Measurements from ENCODE around the gene APOM.

APOM gene

GRCh38 chr6:31683591-31683990 lies 27.9 kb downstream of the APOM start (continued):
- TF ChIP-seq, protein P1, sequence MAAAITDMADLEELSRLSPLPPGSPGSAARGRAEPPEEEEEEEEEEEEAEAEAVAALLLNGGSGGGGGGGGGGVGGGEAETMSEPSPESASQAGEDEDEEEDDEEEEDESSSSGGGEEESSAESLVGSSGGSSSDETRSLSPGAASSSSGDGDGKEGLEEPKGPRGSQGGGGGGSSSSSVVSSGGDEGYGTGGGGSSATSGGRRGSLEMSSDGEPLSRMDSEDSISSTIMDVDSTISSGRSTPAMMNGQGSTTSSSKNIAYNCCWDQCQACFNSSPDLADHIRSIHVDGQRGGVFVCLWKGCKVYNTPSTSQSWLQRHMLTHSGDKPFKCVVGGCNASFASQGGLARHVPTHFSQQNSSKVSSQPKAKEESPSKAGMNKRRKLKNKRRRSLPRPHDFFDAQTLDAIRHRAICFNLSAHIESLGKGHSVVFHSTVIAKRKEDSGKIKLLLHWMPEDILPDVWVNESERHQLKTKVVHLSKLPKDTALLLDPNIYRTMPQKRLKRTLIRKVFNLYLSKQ (tag by site-specific recombination; IDR thresholded peaks at IDR 0.05; ENCODE audit: borderline replicate concordance): no peak
- TF ChIP-seq ZFP37 (tag by site-specific recombination; IDR thresholded peaks at IDR 0.05): no peak

- Histone ChIP-seq H3K27ac (ENCODE audit: extremely low read depth, low read depth, low read length) (no peak overlapping the region), H3K9me3 (ENCODE audit: control insufficient read depth, insufficient read depth, low read depth, low read length) (no peaks in the 10 kb centered on the region), H3K4me3 (ENCODE audit: low read depth, low read length) (no peak overlapping the region), H3K36me3 (ENCODE audit: control insufficient read depth in 2 of 2, insufficient read depth in 1 of 2, low read length in 2 of 2) (peaks cover 0 to 54% of the 10 kb centered on the region in 2 experiments; a peak in 1 of 3 replicates), H3K4me1 (ENCODE audit: control insufficient read depth, insufficient read depth, low read length) (no peaks in the 10 kb centered on the region)
- ChIA-PET POLR2A (interaction anchor here (0.6 to 1.4 kb wide), 2 partner anchors 141 to 164 kb away, joined by 4 read pairs; partner anchors contain the start of gene HSPA1B), CTCF (interaction anchor here (0.6 to 1.2 kb wide), 3 partner anchors 83 to 364 kb away, joined by 3 to 10 read pairs (median 3); no protein-coding TSS in a partner anchor)
- TF ChIP-seq ZEB2 (tag by site-specific recombination; IDR thresholded peaks at IDR 0.05): no peak
- TF ChIP-seq BCL11B (tag by site-specific recombination; IDR thresholded peaks at IDR 0.05; ENCODE audit: low read depth): no peak
- 0 out of 2 replicates have a peak, but pooled peaks have one; percentile 53 for TF ChIP-seq ZBTB48 (tag by site-specific recombination; IDR thresholded peaks at IDR 0.05)
These were observed 30.8 kb downstream of the APOM start for GRCh38 chr6:31686483-31686882.

DNA sequence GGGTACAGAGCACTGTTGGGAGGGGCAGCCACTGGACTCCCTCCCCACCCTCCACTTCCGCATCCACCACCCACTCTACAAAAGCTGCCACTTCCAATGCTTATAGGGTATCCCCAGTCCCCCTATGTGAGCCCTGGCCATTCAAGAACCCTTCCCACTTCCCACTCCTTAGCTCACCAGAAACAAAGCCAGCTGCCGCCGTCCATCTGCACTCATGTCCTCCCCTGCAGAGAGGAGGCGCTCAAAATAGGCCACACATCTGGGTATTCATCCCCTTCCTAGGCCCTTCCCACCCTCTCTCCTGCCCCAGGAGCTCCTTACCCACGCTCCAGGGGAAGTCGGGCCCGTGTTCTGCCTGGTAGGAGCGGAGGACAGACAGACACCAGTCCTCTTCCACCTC lies 31.6 kb downstream of the APOM start:
- POLR2A ChIA-PET: interaction anchor here (0.5 to 1.4 kb wide), 6 partner anchors 16 to 441 kb away, joined by 3 to 10 read pairs (median 4); partner anchors contain the start of genes ABHD16A, ATF6B and HSPA1B
- Histone ChIP-seq H3K9me3 (ENCODE audit: control insufficient read depth, insufficient read depth, low read depth, low read length) (no peaks in the 10 kb centered on the region), H3K36me3 (ENCODE audit: control insufficient read depth in 2 of 2, insufficient read depth in 1 of 2, low read length in 2 of 2) (peaks cover 0 to 60% of the 10 kb centered on the region in 2 experiments; a peak in 1 of 3 replicates), H3K27ac (ENCODE audit: extremely low read depth, low read depth, low read length) (no peak overlapping the region), H3K4me3 (ENCODE audit: low read depth, low read length) (no peak overlapping the region), H3K4me1 (ENCODE audit: control insufficient read depth, insufficient read depth, low read length) (no peaks in the 10 kb centered on the region)
- TF ChIP-seq ZNF280C (tag by site-specific recombination; IDR thresholded peaks at IDR 0.05) (no peak), ZNF335 (tag by site-specific recombination; conservative IDR thresholded peaks at IDR 0.05) (no peak), ZNF221 (tag by site-specific recombination; IDR thresholded peaks at IDR 0.05; ENCODE audit: borderline replicate concordance) (no peak), SETDB1 (IDR thresholded peaks at IDR 0.05; ENCODE audit: insufficient read length, low read length) (no peak), SP2 (tag by site-specific recombination; IDR thresholded peaks at IDR 0.05) (no peak), ZNF157 (tag by site-specific recombination; IDR thresholded peaks at IDR 0.05) (no peak), ZNF391 (tag by site-specific recombination; IDR thresholded peaks at IDR 0.05; ENCODE audit: borderline replicate concordance, low read depth) (no peak), ZNF791 (tag by site-specific recombination; IDR thresholded peaks at IDR 0.05) (no peak), ZNF530 (tag by site-specific recombination; IDR thresholded peaks at IDR 0.05; ENCODE audit: low read depth) (no peak), ZNF670 (tag by site-specific recombination; IDR thresholded peaks at IDR 0.05; ENCODE audit: low read depth) (no peak), ZBTB21 (tag by site-specific recombination; IDR thresholded peaks at IDR 0.05) (no peak), ZSCAN16 (tag by site-specific recombination; IDR thresholded peaks at IDR 0.05) (no peak), ZNF394 (tag by site-specific recombination; IDR thresholded peaks at IDR 0.05; ENCODE audit: borderline replicate concordance) (no peak), ZNF555 (tag by site-specific recombination; conservative IDR thresholded peaks at IDR 0.05) (no peak), ZNF677 (tag by site-specific recombination; IDR thresholded peaks at IDR 0.05) (no peak), ZNF610 (tag by site-specific recombination; IDR thresholded peaks at IDR 0.05; ENCODE audit: borderline replicate concordance) (no peak), ZNF24 (tag by site-specific recombination; IDR thresholded peaks at IDR 0.05) (no peak), ZNF521 (tag by site-specific recombination; IDR thresholded peaks at IDR 0.05) (no peak), TCF7L2 (IDR thresholded peaks at IDR 0.05; ENCODE audit: borderline replicate concordance, low read depth, low read length) (no peak)
- TF ChIP-seq, protein P2, sequence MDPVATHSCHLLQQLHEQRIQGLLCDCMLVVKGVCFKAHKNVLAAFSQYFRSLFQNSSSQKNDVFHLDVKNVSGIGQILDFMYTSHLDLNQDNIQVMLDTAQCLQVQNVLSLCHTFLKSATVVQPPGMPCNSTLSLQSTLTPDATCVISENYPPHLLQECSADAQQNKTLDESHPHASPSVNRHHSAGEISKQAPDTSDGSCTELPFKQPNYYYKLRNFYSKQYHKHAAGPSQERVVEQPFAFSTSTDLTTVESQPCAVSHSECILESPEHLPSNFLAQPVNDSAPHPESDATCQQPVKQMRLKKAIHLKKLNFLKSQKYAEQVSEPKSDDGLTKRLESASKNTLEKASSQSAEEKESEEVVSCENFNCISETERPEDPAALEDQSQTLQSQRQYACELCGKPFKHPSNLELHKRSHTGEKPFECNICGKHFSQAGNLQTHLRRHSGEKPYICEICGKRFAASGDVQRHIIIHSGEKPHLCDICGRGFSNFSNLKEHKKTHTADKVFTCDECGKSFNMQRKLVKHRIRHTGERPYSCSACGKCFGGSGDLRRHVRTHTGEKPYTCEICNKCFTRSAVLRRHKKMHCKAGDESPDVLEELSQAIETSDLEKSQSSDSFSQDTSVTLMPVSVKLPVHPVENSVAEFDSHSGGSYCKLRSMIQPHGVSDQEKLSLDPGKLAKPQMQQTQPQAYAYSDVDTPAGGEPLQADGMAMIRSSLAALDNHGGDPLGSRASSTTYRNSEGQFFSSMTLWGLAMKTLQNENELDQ (tag by site-specific recombination; IDR thresholded peaks at IDR 0.05; ENCODE audit: low read depth): no peak
- CTCF ChIA-PET: interaction anchor here (0.6 kb wide), 1 partner anchor 22 kb away, joined by 3 read pairs; the partner anchor contains the start of gene GPANK1

All from HEK293 (cell line).